K562 (cell line): Measurements from ENCODE around the gene FAM161B. TPM values are rescaled to one million over a fixed set of nuclear protein-coding genes. Genes with fewer than 3 reads are reported as not detected.

Source experiments
- CBX1 ChIP-seq: sonication (generic); IDR thresholded peaks from 2 replicates; pipeline ENCODE4 v1.6.1; 2016; ENCODE audit warnings: antibody characterized with exemption, low read depth, mild to moderate bottlenecking
- ELF2 ChIP-seq: fragments of 250-450 bp; sonication (Bioruptor Pico); IDR thresholded peaks from 2 replicates; pipeline ENCODE4 v1.5.0; 2021; ENCODE audit warnings: mild to moderate bottlenecking
- KLF13 ChIP-seq: fragments of 450-650 bp; IDR thresholded peaks from 2 replicates; pipeline ENCODE4 v1.6.1; 2016; ENCODE audit warnings: missing genetic modification characterization, low read depth, mild to moderate bottlenecking, missing compliant biosample characterization, moderate library complexity, borderline replicate concordance
- PHF21A ChIP-seq: fragments of 450-650 bp; IDR thresholded peaks from 2 replicates; pipeline ENCODE4 v1.6.1; 2017; ENCODE audit warnings: low read depth, borderline replicate concordance
- POLR2H ChIP-seq: IDR thresholded peaks from 2 replicates; pipeline ENCODE4 v1.6.1; 2016; ENCODE audit warnings: missing genetic modification characterization, low read depth, mild to moderate bottlenecking, control low read depth, missing compliant biosample characterization, moderate library complexity
- THRAP3 ChIP-seq: fragments of 450-650 bp; IDR thresholded peaks from 2 replicates; pipeline ENCODE4 v1.6.1; 2016; ENCODE audit warnings: mild to moderate bottlenecking, inconsistent platforms, borderline replicate concordance
- TRIM24 ChIP-seq, 2 experiments: fragments of 450-650 bp; IDR thresholded peaks; 2 replicates each; pipeline ENCODE4 v1.6.1; 2016
- ZNF12 ChIP-seq: sonication (generic); formaldehyde crosslinking; IDR thresholded peaks from 2 replicates; pipeline ENCODE4 v1.4.0; 2020; ENCODE audit warnings: mild to moderate bottlenecking, missing genetic modification reagents
- ZNF184 ChIP-seq: sonication (generic); formaldehyde crosslinking; IDR thresholded peaks from 2 replicates; pipeline ENCODE4 v1.5.0; 2020; ENCODE audit warnings: missing genetic modification reagents
- polyA plus RNA-seq, 8 experiments: library from polyadenylated mRNA; depleted of rRNA in 4 of 8; stranded (reverse) in 5 of 8; unstranded in 3 of 8; fragments of >200 nt; fragmentation: Nextera tagmentation in 2 of 8; fragmentation: Illumina TruSeq in 1 of 8; extraction: Ambion mirVana in 2 of 8; extraction: Trizol in 1 of 8; gene quantifications; 2 replicates each; pipeline versions ENCODE4 v1.2.1 to v1.2.3, GENCODE V29; 2011 to 2014; ENCODE audit warnings: inconsistent platforms in 1 of 8, missing spikeins in 1 of 8
- total RNA-seq, 7 experiments: library from RNA; depleted of rRNA in 6 of 7; stranded (reverse); fragments of >200 nt in 6 of 7; fragmentation: Illumina TruSeq in 2 of 7; extraction: Trizol in 2 of 7; gene quantifications; 2 replicates each; pipeline versions ENCODE4 v1.2.1 to v1.2.3, GENCODE V29; 2011 to 2021; ENCODE audit warnings: low replicate concordance in 1 of 7
- TF ChIP-seq, protein P1 (sequence below): fragments of 250-450 bp; sonication (Bioruptor Pico); IDR thresholded peaks from 2 replicates; pipeline ENCODE4 v1.8.0; 2021; ENCODE audit warnings: moderate library complexity, mild to moderate bottlenecking, inconsistent platforms
- TF ChIP-seq, protein P2 (sequence below): fragments of 250-450 bp; sonication (Bioruptor Pico); IDR thresholded peaks from 2 replicates; pipeline ENCODE4 v1.8.0; 2022; ENCODE audit warnings: inconsistent platforms, mild to moderate bottlenecking, moderate library complexity, borderline replicate concordance
- TF ChIP-seq, protein P3 (sequence below): fragments of 250-450 bp; sonication (Bioruptor Pico); IDR thresholded peaks from 2 replicates; pipeline ENCODE4 v1.5.1; 2021; ENCODE audit warnings: mild to moderate bottlenecking
- TF ChIP-seq, protein P4 (sequence below), 2 experiments: fragments of 450-650 bp; formaldehyde crosslinking in 1 of 2; IDR thresholded peaks; 2 replicates each; pipeline versions ENCODE4 v1.4.0 to v1.6.1; 2014 to 2020; ENCODE audit warnings: mild to moderate bottlenecking in 2 of 2, borderline replicate concordance in 1 of 2, low read depth in 1 of 2
- TF ChIP-seq, protein P5 (sequence below), 2 experiments: fragments of 250-450 bp in 1 of 2; fragments of 450-650 bp in 1 of 2; sonication (Bioruptor Pico) in 1 of 2; IDR thresholded peaks; 2 replicates each; pipeline versions ENCODE4 v1.6.1 to v1.8.0; 2016 to 2021; ENCODE audit warnings: mild to moderate bottlenecking in 2 of 2, moderate library complexity in 2 of 2, missing compliant biosample characterization in 1 of 2, missing genetic modification characterization in 1 of 2

The FAM161B gene
- total and polyA plus RNA-seq, 9 of the 15 experiments (the other 6 are each of a cell fraction or from before 2014, with no cell fraction given) = 0.15 to 1.3 (median 0.84) TPM

DNA sequence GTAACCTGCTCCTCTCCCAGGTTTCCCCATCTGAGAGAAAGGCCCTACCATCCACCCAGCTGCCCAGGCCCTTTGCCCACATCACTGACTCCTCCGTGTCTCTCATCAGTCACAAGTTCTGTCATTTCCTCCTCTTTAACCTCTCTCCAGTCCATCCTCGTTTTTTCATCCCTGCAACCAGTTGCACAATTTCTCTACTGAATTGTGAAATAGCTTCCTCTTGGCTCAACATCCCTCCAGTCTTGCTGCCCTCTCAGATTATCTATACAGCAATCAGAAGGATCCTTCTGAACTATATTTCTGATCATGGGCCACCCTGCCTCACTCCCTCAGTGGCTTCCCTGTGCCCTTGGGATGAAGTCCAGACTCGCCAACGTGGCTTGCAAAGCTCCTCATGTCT is 6.8 kb downstream of the FAM161B start (continued):
- peak; percentile 24 to 32; a peak in 1 of 4 replicates for TF ChIP-seq TRIM24 (IDR thresholded peaks at IDR 0.05)
- no peak for TF ChIP-seq KLF13
- TF ChIP-seq, protein P1, sequence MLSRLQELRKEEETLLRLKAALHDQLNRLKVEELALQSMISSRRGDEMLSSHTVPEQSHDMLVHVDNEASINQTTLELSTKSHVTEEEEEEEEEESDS (CRISPR knock-in tag) = no peak
- TF ChIP-seq THRAP3 = no peak
- TF ChIP-seq, protein P2, sequence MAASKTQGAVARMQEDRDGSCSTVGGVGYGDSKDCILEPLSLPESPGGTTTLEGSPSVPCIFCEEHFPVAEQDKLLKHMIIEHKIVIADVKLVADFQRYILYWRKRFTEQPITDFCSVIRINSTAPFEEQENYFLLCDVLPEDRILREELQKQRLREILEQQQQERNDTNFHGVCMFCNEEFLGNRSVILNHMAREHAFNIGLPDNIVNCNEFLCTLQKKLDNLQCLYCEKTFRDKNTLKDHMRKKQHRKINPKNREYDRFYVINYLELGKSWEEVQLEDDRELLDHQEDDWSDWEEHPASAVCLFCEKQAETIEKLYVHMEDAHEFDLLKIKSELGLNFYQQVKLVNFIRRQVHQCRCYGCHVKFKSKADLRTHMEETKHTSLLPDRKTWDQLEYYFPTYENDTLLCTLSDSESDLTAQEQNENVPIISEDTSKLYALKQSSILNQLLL (CRISPR knock-in tag) = no peak
- TF ChIP-seq POLR2H (tag) = no peak
- TF ChIP-seq ZNF12 (CRISPR knock-in tag) = no peak
- TF ChIP-seq, protein P3, sequence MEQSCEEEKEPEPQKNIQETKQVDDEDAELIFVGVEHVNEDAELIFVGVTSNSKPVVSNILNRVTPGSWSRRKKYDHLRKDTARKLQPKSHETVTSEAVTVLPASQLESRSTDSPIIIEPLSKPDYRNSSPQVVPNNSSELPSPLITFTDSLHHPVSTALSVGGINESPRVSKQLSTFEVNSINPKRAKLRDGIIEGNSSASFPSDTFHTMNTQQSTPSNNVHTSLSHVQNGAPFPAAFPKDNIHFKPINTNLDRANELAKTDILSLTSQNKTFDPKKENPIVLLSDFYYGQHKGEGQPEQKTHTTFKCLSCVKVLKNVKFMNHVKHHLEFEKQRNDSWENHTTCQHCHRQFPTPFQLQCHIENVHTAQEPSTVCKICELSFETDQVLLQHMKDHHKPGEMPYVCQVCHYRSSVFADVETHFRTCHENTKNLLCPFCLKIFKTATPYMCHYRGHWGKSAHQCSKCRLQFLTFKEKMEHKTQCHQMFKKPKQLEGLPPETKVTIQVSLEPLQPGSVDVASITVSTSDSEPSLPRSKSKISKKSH (CRISPR knock-in tag) = no peak
- no peak for TF ChIP-seq PHF21A
- no peak for TF ChIP-seq ELF2 (CRISPR knock-in tag)
- TF ChIP-seq CBX1 = no peak
- TF ChIP-seq, protein P4, sequence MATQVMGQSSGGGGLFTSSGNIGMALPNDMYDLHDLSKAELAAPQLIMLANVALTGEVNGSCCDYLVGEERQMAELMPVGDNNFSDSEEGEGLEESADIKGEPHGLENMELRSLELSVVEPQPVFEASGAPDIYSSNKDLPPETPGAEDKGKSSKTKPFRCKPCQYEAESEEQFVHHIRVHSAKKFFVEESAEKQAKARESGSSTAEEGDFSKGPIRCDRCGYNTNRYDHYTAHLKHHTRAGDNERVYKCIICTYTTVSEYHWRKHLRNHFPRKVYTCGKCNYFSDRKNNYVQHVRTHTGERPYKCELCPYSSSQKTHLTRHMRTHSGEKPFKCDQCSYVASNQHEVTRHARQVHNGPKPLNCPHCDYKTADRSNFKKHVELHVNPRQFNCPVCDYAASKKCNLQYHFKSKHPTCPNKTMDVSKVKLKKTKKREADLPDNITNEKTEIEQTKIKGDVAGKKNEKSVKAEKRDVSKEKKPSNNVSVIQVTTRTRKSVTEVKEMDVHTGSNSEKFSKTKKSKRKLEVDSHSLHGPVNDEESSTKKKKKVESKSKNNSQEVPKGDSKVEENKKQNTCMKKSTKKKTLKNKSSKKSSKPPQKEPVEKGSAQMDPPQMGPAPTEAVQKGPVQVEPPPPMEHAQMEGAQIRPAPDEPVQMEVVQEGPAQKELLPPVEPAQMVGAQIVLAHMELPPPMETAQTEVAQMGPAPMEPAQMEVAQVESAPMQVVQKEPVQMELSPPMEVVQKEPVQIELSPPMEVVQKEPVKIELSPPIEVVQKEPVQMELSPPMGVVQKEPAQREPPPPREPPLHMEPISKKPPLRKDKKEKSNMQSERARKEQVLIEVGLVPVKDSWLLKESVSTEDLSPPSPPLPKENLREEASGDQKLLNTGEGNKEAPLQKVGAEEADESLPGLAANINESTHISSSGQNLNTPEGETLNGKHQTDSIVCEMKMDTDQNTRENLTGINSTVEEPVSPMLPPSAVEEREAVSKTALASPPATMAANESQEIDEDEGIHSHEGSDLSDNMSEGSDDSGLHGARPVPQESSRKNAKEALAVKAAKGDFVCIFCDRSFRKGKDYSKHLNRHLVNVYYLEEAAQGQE (IDR thresholded peaks at IDR 0.05; ENCODE audit: borderline replicate concordance) = no peak
- TF ChIP-seq, protein P4 (CRISPR knock-in tag; IDR thresholded peaks at IDR 0.05; ENCODE audit: low read depth) = no peak
- TF ChIP-seq ZNF184 (CRISPR knock-in tag) = no peak
- TF ChIP-seq, protein P5, sequence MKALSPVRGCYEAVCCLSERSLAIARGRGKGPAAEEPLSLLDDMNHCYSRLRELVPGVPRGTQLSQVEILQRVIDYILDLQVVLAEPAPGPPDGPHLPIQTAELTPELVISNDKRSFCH (CRISPR knock-in tag; IDR thresholded peaks at IDR 0.05) = no peak
- TF ChIP-seq, protein P5 (tag; IDR thresholded peaks at IDR 0.05) = no peak
